Subcutaneous abdominal adipose tissue (tissue), 5 donors: ENCODE measurements around the gene SLC38A11.
"Not testable (repeated sequence)": the region's sequence is repeated elsewhere in the genome, so short reads cannot be mapped to it uniquely, and the experiment has no call there.

Source experiments
- H3K27ac ChIP-seq: one replicate; pipeline ENCODE4 v1.7.0; 2013; ENCODE audit warnings: low read depth, mild to moderate bottlenecking, inconsistent platforms, low read length, moderate library complexity
- H3K27me3 ChIP-seq, 5 donors: one replicate each; pipeline ENCODE4 v1.7.0; 2013; ENCODE audit warnings: low read length in 5 of 5, inconsistent platforms in 1 of 5; ENCODE audit not compliant: control insufficient read depth in 5 of 5, insufficient read depth in 4 of 5
- H3K36me3 ChIP-seq, 5 donors: one replicate each; pipeline ENCODE4 v1.7.0; 2013; ENCODE audit warnings: low read length in 5 of 5; ENCODE audit not compliant: control insufficient read depth in 5 of 5, insufficient read depth in 5 of 5
- H3K4me1 ChIP-seq, 5 donors: one replicate each; pipeline ENCODE4 v1.7.0; 2013; ENCODE audit warnings: low read length in 5 of 5, mild to moderate bottlenecking in 3 of 5, moderate library complexity in 1 of 5; ENCODE audit not compliant: control insufficient read depth in 5 of 5, insufficient read depth in 5 of 5
- H3K4me3 ChIP-seq, 5 donors: one replicate each; pipeline ENCODE4 v1.7.0; 2013; ENCODE audit warnings: low read length in 5 of 5, low read depth in 1 of 5
- H3K9ac ChIP-seq, 5 donors: one replicate each; pipeline ENCODE4 v1.7.0; 2013; ENCODE audit warnings: low read length in 5 of 5, mild to moderate bottlenecking in 4 of 5, moderate library complexity in 3 of 5
- H3K9me3 ChIP-seq, 5 donors: one replicate each; pipeline ENCODE4 v1.7.0; 2013; ENCODE audit warnings: low read length in 5 of 5; ENCODE audit not compliant: control insufficient read depth in 5 of 5
- donor health status: healthy.
- donor health status: healthy.
- donor health status: healthy.
- donor health status: healthy.
- donor health status: healthy.

SLC38A11 gene, protein sequence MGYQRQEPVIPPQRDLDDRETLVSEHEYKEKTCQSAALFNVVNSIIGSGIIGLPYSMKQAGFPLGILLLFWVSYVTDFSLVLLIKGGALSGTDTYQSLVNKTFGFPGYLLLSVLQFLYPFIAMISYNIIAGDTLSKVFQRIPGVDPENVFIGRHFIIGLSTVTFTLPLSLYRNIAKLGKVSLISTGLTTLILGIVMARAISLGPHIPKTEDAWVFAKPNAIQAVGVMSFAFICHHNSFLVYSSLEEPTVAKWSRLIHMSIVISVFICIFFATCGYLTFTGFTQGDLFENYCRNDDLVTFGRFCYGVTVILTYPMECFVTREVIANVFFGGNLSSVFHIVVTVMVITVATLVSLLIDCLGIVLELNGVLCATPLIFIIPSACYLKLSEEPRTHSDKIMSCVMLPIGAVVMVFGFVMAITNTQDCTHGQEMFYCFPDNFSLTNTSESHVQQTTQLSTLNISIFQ

GRCh38 chr2:164954954-164955701 lies at the start of gene SLC38A11:
Gene SLC38A11, minus strand, starts transcription at chr2:164955525. Its CDS starts 278 bp downstream, at chr2:164955247.
- peaks cover 0 to 8% (median 2%) of the 10 kb centered on the region in 5 donors for H3K27me3 ChIP-seq
- H3K9ac ChIP-seq: peak within 1 kb of the TSS in 1 of 5 donors; percentile 35
- H3K36me3 ChIP-seq: no peaks in the 10 kb centered on the region
- H3K4me3 ChIP-seq: peak within 1 kb of the TSS; percentile 21 to 63 (median 48)
- no peak within 1 kb of the TSS for H3K27ac ChIP-seq
- no peaks in the 10 kb centered on the region for H3K9me3 ChIP-seq
- peaks cover 2 to 6% (median 5%) of the 10 kb centered on the region in 5 donors for H3K4me1 ChIP-seq

DNA sequence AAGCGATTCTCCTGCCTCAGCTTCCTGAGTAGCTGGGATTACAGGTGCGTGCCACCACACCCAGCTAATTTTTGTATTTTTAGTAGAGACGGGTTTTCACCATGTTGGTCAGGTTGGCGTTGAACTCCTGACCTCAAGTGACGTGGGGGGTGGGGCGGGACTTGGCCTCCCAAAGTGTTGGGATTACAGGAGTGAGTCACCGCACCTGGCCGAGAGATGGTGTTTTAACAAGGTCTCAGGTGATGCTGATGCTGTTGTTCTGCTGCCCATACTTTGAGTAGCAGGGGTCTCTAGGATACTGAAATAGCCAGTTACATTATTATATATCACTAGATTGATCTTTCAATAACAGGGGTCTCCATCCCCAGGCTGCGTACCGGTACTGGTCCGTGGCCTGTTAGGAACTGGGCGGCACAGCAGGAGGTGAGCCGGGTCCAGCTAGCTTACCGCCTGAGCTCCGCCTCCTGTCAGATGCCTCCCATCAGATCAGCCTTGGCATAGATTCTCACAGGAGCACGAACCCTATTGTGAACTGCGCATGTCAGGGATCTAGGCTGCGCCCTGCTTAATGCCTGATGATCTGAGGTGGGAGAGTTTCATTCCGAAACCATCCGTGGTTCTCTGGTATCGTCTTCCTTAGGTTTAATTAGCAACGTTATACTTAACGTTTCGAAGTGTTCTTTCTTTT lies 48.3 kb upstream of the SLC38A11 start:
- H3K4me3 ChIP-seq: no peak overlapping the region
- no peaks in the 10 kb centered on the region for H3K27me3 ChIP-seq
- no peak overlapping the region for H3K27ac ChIP-seq
- H3K9me3 ChIP-seq: no peaks in the 10 kb centered on the region
- H3K9ac ChIP-seq: no peak overlapping the region
- no peaks in the 10 kb centered on the region for H3K36me3 ChIP-seq
- peaks cover 0 to 19% (median 8%) of the 10 kb centered on the region in 5 donors for H3K4me1 ChIP-seq

DNA sequence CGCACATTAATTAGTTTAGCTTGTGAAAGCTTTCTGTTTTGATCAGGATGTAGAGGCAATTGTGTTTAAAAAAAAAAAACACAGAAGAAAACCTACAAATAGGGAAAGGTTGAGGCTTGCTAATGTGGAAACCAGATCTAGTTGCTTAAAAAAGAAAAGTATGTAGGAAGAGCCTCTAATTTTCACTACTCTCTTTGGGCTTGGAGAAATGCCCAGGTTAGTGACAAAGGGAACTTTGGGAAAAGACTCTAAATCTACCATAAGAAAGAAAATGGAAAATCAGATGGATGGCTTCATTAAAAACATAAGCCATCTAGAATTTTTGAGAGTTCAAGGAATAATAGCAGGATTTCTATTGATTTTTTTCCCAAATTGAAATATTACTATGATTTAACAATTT lies 47.3 kb upstream of the SLC38A11 start:
- no peaks in the 10 kb centered on the region for H3K27me3 ChIP-seq
- H3K36me3 ChIP-seq: no peaks in the 10 kb centered on the region
- H3K9ac ChIP-seq: no peak overlapping the region
- H3K4me1 ChIP-seq: peaks cover 0 to 18% (median 8%) of the 10 kb centered on the region in 5 donors
- no peaks in the 10 kb centered on the region for H3K9me3 ChIP-seq
- H3K27ac ChIP-seq: no peak overlapping the region
- no peak overlapping the region for H3K4me3 ChIP-seq

DNA sequence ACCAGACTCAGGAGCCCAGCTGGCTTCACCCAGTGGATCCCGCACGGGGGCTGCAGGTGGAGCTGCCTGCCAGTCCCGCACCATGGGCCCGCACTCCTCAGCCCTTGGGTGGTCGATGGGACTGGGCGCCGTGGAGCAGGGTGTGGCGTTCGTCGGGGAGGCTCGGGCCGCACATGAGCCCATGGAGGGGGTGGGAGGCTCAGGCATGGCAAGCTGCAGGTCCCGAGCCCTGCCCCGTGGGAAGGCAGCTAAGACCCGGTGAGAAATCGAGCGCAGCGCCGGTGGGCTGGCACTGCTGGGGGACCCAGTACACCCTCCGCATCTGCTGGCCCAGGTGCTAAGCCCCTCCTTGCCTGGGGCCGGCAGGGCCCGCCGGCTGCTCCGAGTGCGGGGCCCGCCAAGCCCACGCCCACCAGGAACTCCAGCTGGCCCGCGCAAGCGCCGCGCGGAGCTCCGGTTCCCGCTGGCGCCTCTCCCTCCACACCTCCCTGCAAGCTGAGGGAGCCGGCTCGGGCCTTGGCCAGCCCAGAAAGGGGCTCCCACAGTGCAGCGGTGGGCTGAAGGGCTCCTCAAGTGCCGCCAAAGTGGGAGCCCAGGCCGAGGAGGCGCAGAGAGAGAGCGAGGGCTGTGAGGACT lies 39.5 kb upstream of the SLC38A11 start:
- not testable (repeated sequence) for H3K36me3 ChIP-seq, H3K9me3 ChIP-seq, H3K9ac ChIP-seq, H3K27ac ChIP-seq, H3K4me3 ChIP-seq, H3K27me3 ChIP-seq
- H3K4me1 ChIP-seq: peaks cover 0 to 11% (median 2%) of the 10 kb centered on the region in 5 donors

DNA sequence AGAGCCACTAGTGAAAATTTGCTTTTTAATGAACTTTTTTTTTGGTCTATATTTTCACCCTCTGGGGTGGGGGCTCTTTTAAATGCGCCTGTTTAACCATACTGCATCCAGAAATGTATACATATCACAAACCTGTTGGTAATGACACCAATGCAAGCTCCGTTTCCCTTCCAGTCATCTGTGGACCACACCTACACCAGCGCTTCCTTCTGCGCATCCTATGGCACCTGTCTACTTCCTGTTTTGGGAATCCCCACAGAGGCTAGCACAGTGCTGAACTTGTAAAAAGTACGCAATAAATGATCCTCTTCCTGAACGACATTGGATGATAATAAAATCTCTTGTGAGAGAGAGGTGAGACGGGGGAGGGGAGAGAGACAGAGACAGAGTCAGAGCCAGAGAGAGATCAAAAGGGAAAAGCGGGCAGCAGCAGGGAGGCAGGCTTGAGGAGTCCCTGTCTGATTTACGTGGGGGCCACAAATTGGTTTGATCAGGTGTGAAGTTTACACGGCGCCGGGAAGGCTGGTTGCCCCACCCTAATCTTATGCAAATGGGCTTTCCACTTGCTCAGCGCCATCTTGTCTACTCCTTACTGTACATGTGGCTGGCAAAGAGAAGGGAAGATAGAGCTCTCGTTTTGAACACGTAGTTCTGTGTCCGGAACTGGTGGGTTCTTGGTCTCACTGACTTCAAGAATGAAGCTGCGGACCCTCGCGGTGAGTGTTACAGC lies 38.1 kb upstream of the SLC38A11 start:
- H3K4me1 ChIP-seq: peaks cover 0 to 11% (median 2%) of the 10 kb centered on the region in 5 donors
- H3K4me3 ChIP-seq: no peak overlapping the region
- no peaks in the 10 kb centered on the region for H3K36me3 ChIP-seq
- H3K9ac ChIP-seq: no peak overlapping the region
- H3K27ac ChIP-seq: no peak overlapping the region
- H3K9me3 ChIP-seq: no peaks in the 10 kb centered on the region
- no peaks in the 10 kb centered on the region for H3K27me3 ChIP-seq

DNA sequence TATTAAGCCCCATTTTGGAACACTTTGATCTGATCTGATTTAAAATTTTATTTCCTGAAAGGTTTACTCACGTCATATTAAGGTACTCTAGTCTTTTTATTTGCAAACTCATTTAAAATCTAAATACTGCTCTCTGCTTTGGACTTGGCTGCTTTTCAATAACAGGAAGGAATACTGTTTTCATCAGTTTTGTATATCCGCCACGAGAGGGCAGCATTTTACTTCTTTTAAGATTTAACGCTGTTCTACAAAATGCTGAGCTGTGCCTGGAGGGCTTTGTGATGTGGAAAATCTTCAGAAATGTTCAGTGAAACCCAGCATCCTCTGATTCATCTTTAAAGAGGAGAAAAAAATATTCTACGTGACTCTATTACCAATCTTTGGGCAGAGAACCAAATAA lies 37.5 kb upstream of the SLC38A11 start:
- no peak overlapping the region for H3K27ac ChIP-seq
- H3K9me3 ChIP-seq: no peaks in the 10 kb centered on the region
- H3K27me3 ChIP-seq: no peaks in the 10 kb centered on the region
- peaks cover 0 to 11% (median 2%) of the 10 kb centered on the region in 5 donors for H3K4me1 ChIP-seq
- no peaks in the 10 kb centered on the region for H3K36me3 ChIP-seq
- H3K9ac ChIP-seq: no peak overlapping the region
- no peak overlapping the region for H3K4me3 ChIP-seq

GRCh38 chr2:164992093-164992454 lies 36.7 kb upstream of the SLC38A11 start:
- not testable (repeated sequence) for H3K36me3 ChIP-seq

GRCh38 chr2:164991361-164992092 lies 36.2 kb upstream of the SLC38A11 start:
- not testable (repeated sequence) for H3K4me3 ChIP-seq, H3K27me3 ChIP-seq, H3K9ac ChIP-seq, H3K27ac ChIP-seq, H3K9me3 ChIP-seq, H3K36me3 ChIP-seq
- H3K4me1 ChIP-seq: peaks cover 0 to 11% (median 2%) of the 10 kb centered on the region in 5 donors

More at GRCh38 chr2:164992093-164992454, 36.7 kb upstream of the SLC38A11 start:
- not testable (repeated sequence) for H3K9ac ChIP-seq, H3K9me3 ChIP-seq, H3K4me3 ChIP-seq, H3K27ac ChIP-seq, H3K27me3 ChIP-seq
- H3K4me1 ChIP-seq: peaks cover 0 to 11% (median 2%) of the 10 kb centered on the region in 5 donors

- not testable (repeated sequence) for H3K27me3 ChIP-seq, H3K9ac ChIP-seq, H3K36me3 ChIP-seq, H3K9me3 ChIP-seq, H3K4me3 ChIP-seq, H3K27ac ChIP-seq
- H3K4me1 ChIP-seq: peaks cover 0 to 11% (median 2%) of the 10 kb centered on the region in 5 donors
Observed at GRCh38 chr2:164990953-164991352, 35.6 kb upstream of the SLC38A11 start.
